Breast epithelium (tissue), 4 donors: ENCODE data around the gene HTT. TPM values are rescaled to one million over a fixed set of nuclear protein-coding genes. Genes with fewer than 3 reads are reported as not detected.
A peak's percentile ranks its signal among the peaks of the same experiment; 100 is the strongest.

Experiments used
- DNase-seq, 2 donors: peaks; one replicate each; pipeline ENCODE4 v3.0.0-alpha.2; 2019; ENCODE audit warnings: low spot score in 2 of 2
- H3K27ac ChIP-seq, 2 donors: fragments of 200-600 bp; sonication (generic) in 1 of 2; one replicate each; pipeline ENCODE4 v1.5.1; 2016 to 2019; ENCODE audit warnings: mild to moderate bottlenecking in 1 of 2
- H3K27me3 ChIP-seq, 2 donors: fragments of 200-600 bp; sonication (generic) in 1 of 2; one replicate each; pipeline versions ENCODE4 v1.5.1 to v1.6.0; 2017 to 2019; ENCODE audit warnings: control low read depth in 1 of 2, mild to moderate bottlenecking in 1 of 2
- H3K36me3 ChIP-seq: fragments of 200-600 bp; one replicate; pipeline ENCODE4 v1.5.1; 2019
- H3K4me1 ChIP-seq, 2 donors: fragments of 200-600 bp; sonication (generic); one replicate each; pipeline ENCODE4 v1.5.1; 2016 to 2019; ENCODE audit warnings: control low read depth in 1 of 2
- H3K4me3 ChIP-seq, 3 donors: fragments of 200-600 bp; sonication (generic); 1 replicate in 2 of 3; 2 replicates in 1 of 3; pipeline ENCODE4 v1.5.1; 2016 to 2019; ENCODE audit warnings: mild to moderate bottlenecking in 3 of 3, moderate library complexity in 2 of 3
- H3K9me3 ChIP-seq, 2 donors: fragments of 200-600 bp; sonication (generic) in 1 of 2; one replicate each; pipeline ENCODE4 v1.5.1; 2016 to 2019; ENCODE audit warnings: control low read depth in 1 of 2
- CTCF ChIP-seq, 3 donors: fragments of 450-650 bp; IDR thresholded peaks; one replicate each; pipeline ENCODE4 v1.5.1; 2016 to 2017; ENCODE audit warnings: antibody characterized with exemption in 3 of 3, mild to moderate bottlenecking in 3 of 3, moderate library complexity in 3 of 3
- POLR2A ChIP-seq: fragments of 450-650 bp; IDR thresholded peaks from one replicate; pipeline ENCODE4 v1.6.1; 2016; ENCODE audit warnings: antibody characterized with exemption, mild to moderate bottlenecking, moderate library complexity
- POLR2AphosphoS5 ChIP-seq, 3 donors: sonication (generic); formaldehyde crosslinking; IDR thresholded peaks; one replicate each; pipeline ENCODE4 v1.6.1; 2017; ENCODE audit warnings: antibody characterized with exemption in 3 of 3
- intact Hi-C: fragments of 100-400 bp; cut with DNase I; formaldehyde crosslinking; loops from one replicate; pipeline ENCODE4 v1.15.1; 2023; ENCODE audit warnings: low total_unique reads
- total RNA-seq, 3 donors: library from RNA; depleted of rRNA; stranded (reverse); fragments of >200 nt; gene quantifications; one replicate each; pipeline ENCODE4 v1.1.0, GENCODE V29; 2016

Gene HTT
- total RNA-seq, 3 donors from 2014 or later, result 53.8 to 71.1 (median 55.1) TPM

- Histone ChIP-seq H3K9me3 (no peaks in the 10 kb centered on the region), H3K27me3 (no peaks in the 10 kb centered on the region), H3K36me3 (no peaks in the 10 kb centered on the region), H3K4me1 (no peaks in the 10 kb centered on the region), H3K4me3 (no peak overlapping the region), H3K27ac (no peak overlapping the region)
- TF ChIP-seq POLR2AphosphoS5 (IDR thresholded peaks at IDR 0.05), result no peak
- intact Hi-C loops, result no loop called here
- DNase-seq, result no peak
Observed at GRCh38 chr4:3271131-3271530, 196.7 kb downstream of the HTT start.

DNA sequence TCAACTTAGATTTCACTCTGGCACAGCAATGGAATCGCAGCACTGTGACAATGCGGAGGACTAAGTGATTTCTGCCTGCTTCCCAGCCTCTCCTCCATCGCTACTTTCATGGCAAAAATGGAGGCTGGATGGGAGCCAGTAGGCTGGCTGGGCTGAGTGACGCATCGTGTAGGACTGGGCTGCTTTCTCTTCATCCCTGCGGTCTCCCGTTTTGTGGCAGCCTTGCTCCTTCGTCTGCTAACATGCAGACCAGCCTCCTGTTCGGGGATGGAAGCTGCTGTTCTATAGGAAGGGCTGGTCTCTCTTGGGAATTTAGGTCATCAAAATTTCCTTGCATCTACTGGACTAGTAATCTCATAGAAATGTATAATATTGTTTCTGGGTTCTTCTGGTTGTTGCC lies 202.5 kb downstream of the HTT start:
- DNase-seq, result peak; percentile 9 to 10
- H3K27me3 ChIP-seq, result no peaks in the 10 kb centered on the region
- H3K9me3 ChIP-seq, result no peaks in the 10 kb centered on the region
- H3K27ac ChIP-seq, result no peak overlapping the region
- intact Hi-C loops, result no loop called here
- no peaks in the 10 kb centered on the region for H3K4me1 ChIP-seq
- no peaks in the 10 kb centered on the region for H3K36me3 ChIP-seq
- H3K4me3 ChIP-seq, result no peak overlapping the region
- TF ChIP-seq CTCF (IDR thresholded peaks at IDR 0.05) (no peak), POLR2A (no peak), POLR2AphosphoS5 (IDR thresholded peaks at IDR 0.05) (no peak)

GRCh38 chr4:3280466-3280865 lies 206.0 kb downstream of the HTT start:
- Histone ChIP-seq H3K27ac (no peak overlapping the region), H3K36me3 (no peaks in the 10 kb centered on the region), H3K27me3 (no peaks in the 10 kb centered on the region), H3K4me3 (no peak overlapping the region), H3K9me3 (no peaks in the 10 kb centered on the region), H3K4me1 (peaks cover 0 to 4% of the 10 kb centered on the region in 2 donors)
- peak in 1 of 2 donors; percentile 14 for DNase-seq
- TF ChIP-seq CTCF (IDR thresholded peaks at IDR 0.05) (no peak), POLR2A (no peak), POLR2AphosphoS5 (IDR thresholded peaks at IDR 0.05) (no peak)
- intact Hi-C loops, result no loop called here

DNA sequence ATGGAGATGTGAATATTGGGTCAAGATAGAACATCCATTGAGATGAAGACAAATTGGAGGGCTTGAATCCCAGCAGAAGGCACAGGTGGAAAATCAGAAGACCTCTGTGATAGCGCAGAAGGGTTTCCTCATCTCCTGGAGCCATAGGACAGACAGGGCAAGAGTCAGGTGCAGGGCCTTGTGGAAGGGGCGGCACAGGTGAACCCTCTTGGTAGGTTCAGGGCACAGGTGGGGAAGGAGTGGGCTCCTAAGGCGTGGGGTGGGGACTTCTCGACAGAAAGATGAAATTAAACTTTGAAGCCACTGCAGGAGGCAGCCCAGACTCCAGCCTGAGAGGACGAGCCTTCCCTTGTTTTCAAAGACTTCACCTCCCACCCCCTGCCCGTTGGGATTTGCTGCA lies 209.0 kb downstream of the HTT start:
- intact Hi-C loops, result no loop called here
- H3K4me3 ChIP-seq, result no peak overlapping the region
- peaks cover 12 to 14% of the 10 kb centered on the region in 2 donors for H3K4me1 ChIP-seq
- H3K27ac ChIP-seq, result no peak overlapping the region
- no peak for TF ChIP-seq CTCF (IDR thresholded peaks at IDR 0.05)
- TF ChIP-seq POLR2AphosphoS5 (IDR thresholded peaks at IDR 0.05), result no peak
- no peak for TF ChIP-seq POLR2A
- DNase-seq, result peak; percentile 9 to 31
- no peaks in the 10 kb centered on the region for H3K9me3 ChIP-seq
- peaks cover 0 to 2% of the 10 kb centered on the region in 2 donors for H3K27me3 ChIP-seq
- no peaks in the 10 kb centered on the region for H3K36me3 ChIP-seq

- Histone ChIP-seq H3K27me3 (peaks cover 0 to 2% of the 10 kb centered on the region in 2 donors), H3K36me3 (no peaks in the 10 kb centered on the region), H3K4me1 (peaks cover 12 to 14% of the 10 kb centered on the region in 2 donors), H3K27ac (no peak overlapping the region), H3K4me3 (no peak overlapping the region), H3K9me3 (no peaks in the 10 kb centered on the region)
- peak; percentile 15 to 49 for DNase-seq
- intact Hi-C loops, result no loop called here
- TF ChIP-seq CTCF (IDR thresholded peaks at IDR 0.05) (no peak), POLR2A (no peak), POLR2AphosphoS5 (IDR thresholded peaks at IDR 0.05) (no peak)
Observed at GRCh38 chr4:3283916-3284315, 209.4 kb downstream of the HTT start.
